ENCODE data around the gene TMEM54.

The TMEM54 gene

DNA sequence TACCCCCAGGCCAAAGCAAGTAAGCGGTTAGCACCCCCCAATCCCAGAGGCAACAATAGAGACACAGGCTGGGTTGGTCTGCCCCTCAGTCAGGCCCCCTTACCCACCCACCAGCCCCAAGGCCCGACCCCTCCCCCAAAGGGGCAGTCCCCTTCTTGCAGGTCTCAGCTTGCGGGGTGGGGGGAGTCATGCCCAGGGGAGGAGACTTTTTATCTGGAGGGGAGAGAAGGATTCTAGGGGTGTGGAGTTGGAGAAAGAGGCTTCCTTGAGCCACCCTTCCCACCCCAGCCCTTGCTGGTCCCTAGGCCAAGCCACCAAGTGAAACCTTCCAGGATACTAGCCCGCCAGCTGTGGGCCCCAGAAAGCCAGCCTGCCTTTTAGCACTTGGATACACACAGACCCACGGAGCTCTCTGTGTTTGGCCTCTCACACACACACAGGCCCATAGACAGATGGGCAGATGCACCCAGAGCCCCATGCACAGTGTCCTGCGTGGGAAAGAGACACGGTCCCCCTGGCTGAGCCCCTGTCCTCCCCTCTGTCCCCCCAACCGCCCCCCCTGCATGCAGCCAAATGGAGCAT, 7.1 kb downstream of the TMEM54 start:
- TF ChIP-seq, protein P1, sequence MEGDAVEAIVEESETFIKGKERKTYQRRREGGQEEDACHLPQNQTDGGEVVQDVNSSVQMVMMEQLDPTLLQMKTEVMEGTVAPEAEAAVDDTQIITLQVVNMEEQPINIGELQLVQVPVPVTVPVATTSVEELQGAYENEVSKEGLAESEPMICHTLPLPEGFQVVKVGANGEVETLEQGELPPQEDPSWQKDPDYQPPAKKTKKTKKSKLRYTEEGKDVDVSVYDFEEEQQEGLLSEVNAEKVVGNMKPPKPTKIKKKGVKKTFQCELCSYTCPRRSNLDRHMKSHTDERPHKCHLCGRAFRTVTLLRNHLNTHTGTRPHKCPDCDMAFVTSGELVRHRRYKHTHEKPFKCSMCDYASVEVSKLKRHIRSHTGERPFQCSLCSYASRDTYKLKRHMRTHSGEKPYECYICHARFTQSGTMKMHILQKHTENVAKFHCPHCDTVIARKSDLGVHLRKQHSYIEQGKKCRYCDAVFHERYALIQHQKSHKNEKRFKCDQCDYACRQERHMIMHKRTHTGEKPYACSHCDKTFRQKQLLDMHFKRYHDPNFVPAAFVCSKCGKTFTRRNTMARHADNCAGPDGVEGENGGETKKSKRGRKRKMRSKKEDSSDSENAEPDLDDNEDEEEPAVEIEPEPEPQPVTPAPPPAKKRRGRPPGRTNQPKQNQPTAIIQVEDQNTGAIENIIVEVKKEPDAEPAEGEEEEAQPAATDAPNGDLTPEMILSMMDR (IDR thresholded peaks at IDR 0.05; ENCODE audit: insufficient read depth, low read length, poor library complexity, severe bottlenecking): no peak
- TF ChIP-seq EZH2phosphoT487 (conservative IDR thresholded peaks at IDR 0.05; ENCODE audit: low read length): no peak
- H3K9me2 ChIP-seq (replicated peaks; ENCODE audit: insufficient read depth, low read length): no peaks in the 10 kb centered on the region
- H3K4me3 ChIP-seq (ENCODE audit: insufficient read depth, low read length, poor library complexity, severe bottlenecking): no peak overlapping the region
- no peaks in the 10 kb centered on the region for H3K27me3 ChIP-seq (ENCODE audit: low read length)
- H3K36me3 ChIP-seq (ENCODE audit: low read length): no peaks in the 10 kb centered on the region
- H4K20me1 ChIP-seq (ENCODE audit: low read depth, low read length): no peaks in the 10 kb centered on the region
- H2AFZ ChIP-seq (ENCODE audit: low read depth, low read length, severe bottlenecking): no peak overlapping the region
- no peak overlapping the region for H3K27ac ChIP-seq (ENCODE audit: low read depth, low read length)
- H3K9ac ChIP-seq (ENCODE audit: low read length): no peak overlapping the region
- H3K4me2 ChIP-seq (ENCODE audit: low read depth, low read length, poor library complexity, severe bottlenecking): no peak overlapping the region
- H3K9me3 ChIP-seq (ENCODE audit: insufficient read depth, low read length): no peaks in the 10 kb centered on the region
- H3K79me2 ChIP-seq (ENCODE audit: insufficient read depth, low read length): no peaks in the 10 kb centered on the region
- no peaks in the 10 kb centered on the region for H3F3A ChIP-seq (ENCODE audit: insufficient read depth)

DNA sequence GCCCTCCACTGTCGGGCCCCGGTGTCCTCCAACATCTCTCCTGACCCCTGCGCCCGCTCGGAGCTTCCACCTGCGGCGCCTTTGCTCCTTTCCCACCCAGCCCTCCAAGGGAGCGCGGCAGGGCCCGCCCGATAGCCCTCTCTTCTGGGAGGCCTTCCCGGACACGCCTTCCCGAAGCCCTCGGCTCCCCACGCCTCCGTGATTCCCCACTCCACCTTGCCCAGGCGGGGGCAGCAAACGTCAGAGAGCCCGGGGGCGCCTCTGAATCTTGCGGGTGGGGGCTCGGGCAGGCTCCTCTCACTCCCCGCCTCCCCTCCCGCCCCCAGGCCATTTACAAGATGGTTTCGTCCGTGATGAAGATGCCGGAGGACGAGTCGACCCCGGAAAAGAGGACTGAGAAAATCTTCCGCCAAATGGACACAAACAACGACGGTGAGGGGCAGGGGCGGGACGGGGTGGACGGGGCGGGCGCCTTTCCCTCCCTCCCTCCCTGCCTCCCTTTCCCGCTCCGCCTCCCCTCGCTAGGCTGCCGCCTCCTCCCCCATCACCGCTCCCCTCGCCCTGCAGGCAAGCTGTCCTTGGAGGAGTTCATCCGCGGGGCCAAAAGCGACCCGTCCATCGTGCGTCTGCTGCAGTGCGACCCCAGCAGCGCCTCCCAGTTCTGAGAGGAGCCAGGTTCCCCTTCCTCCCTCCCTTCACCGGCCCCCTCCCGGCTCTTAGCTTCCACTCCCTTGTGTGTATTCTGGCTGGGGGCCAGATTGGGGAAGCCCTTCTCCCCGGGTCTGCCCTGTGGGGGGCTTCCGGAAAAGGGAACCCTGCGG, 7.8 kb downstream of the TMEM54 start:
- Histone ChIP-seq H3K27me3 (ENCODE audit: low read length) (no peaks in the 10 kb centered on the region), H3K79me2 (ENCODE audit: insufficient read depth, low read length) (no peaks in the 10 kb centered on the region), H3K27ac (ENCODE audit: low read depth, low read length) (no peak overlapping the region), H4K20me1 (ENCODE audit: low read depth, low read length) (no peaks in the 10 kb centered on the region), H3K9me3 (ENCODE audit: insufficient read depth, low read length) (no peaks in the 10 kb centered on the region), H3K9ac (ENCODE audit: low read length) (peak overlapping the region; percentile 38; the same call in 1 of the 2 replicates), H3K4me3 (ENCODE audit: insufficient read depth, low read length, poor library complexity, severe bottlenecking) (no peak overlapping the region), H2AFZ (ENCODE audit: low read depth, low read length, severe bottlenecking) (no peak overlapping the region), H3F3A (ENCODE audit: insufficient read depth) (no peaks in the 10 kb centered on the region), H3K4me2 (ENCODE audit: low read depth, low read length, poor library complexity, severe bottlenecking) (peak overlapping the region; percentile 48), H3K9me2 (replicated peaks; ENCODE audit: insufficient read depth, low read length) (no peaks in the 10 kb centered on the region), H3K36me3 (ENCODE audit: low read length) (no peaks in the 10 kb centered on the region)
- TF ChIP-seq, protein P1 (IDR thresholded peaks at IDR 0.05; ENCODE audit: insufficient read depth, low read length, poor library complexity, severe bottlenecking): peak; percentile 17
- no peak for TF ChIP-seq EZH2phosphoT487 (conservative IDR thresholded peaks at IDR 0.05; ENCODE audit: low read length)

GRCh38 chr1:32892368-32893197, 8.6 kb downstream of the TMEM54 start:
- H3K79me2 ChIP-seq (ENCODE audit: insufficient read depth, low read length): no peaks in the 10 kb centered on the region
- TF ChIP-seq, protein P1 (IDR thresholded peaks at IDR 0.05; ENCODE audit: insufficient read depth, low read length, poor library complexity, severe bottlenecking): peak; percentile 74
- TF ChIP-seq EZH2phosphoT487 (conservative IDR thresholded peaks at IDR 0.05; ENCODE audit: low read length): no peak
- H3K9me3 ChIP-seq (ENCODE audit: insufficient read depth, low read length): no peaks in the 10 kb centered on the region
- H3K9ac ChIP-seq (ENCODE audit: low read length): peak overlapping the region; percentile 38; the same call in 1 of the 2 replicates
- H3K36me3 ChIP-seq (ENCODE audit: low read length): no peaks in the 10 kb centered on the region
- H3K4me2 ChIP-seq (ENCODE audit: low read depth, low read length, poor library complexity, severe bottlenecking): peak overlapping the region; percentile 48
- no peaks in the 10 kb centered on the region for H4K20me1 ChIP-seq (ENCODE audit: low read depth, low read length)
- H3F3A ChIP-seq (ENCODE audit: insufficient read depth): no peaks in the 10 kb centered on the region
- no peak overlapping the region for H2AFZ ChIP-seq (ENCODE audit: low read depth, low read length, severe bottlenecking)
- no peak overlapping the region for H3K27ac ChIP-seq (ENCODE audit: low read depth, low read length)
- H3K4me3 ChIP-seq (ENCODE audit: insufficient read depth, low read length, poor library complexity, severe bottlenecking): no peak overlapping the region
- H3K9me2 ChIP-seq (replicated peaks; ENCODE audit: insufficient read depth, low read length): no peaks in the 10 kb centered on the region
- H3K27me3 ChIP-seq (ENCODE audit: low read length): no peaks in the 10 kb centered on the region
